ENCODE data around the gene RESP18. TPM values are rescaled to one million over a fixed set of nuclear protein-coding genes. Genes with fewer than 3 reads are reported as not detected.

Gene RESP18
- polyA plus RNA-seq, 1 of the 3 experiments (the other 2 are of a cell fraction) = not detected

DNA sequence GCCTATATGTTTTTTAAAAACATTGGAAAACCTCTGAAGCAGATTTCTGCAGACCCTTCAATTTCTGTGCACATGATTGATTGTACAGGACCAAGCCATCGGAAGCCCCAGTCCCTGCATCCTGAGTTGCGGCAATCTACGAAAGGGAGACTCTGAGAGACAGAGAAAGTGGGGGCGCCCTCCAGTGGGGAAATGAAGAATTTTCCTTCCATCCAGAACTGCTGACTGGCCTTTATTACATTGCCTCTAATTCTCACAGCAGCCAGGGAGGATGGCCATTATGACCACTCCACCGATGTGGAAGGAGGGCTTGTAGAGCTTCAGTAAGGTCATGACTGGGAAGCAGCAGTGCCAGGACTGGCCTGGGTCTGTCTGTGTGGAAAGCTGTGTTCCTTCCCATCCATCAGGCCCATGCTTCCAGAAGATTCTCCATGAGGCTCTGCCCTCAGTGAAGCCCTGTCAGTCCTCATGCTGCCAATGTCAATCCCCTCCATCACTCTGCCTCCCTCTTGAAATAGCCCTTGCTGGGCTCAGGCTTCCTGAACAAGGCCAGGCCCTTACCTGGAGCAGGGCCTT is 20.0 kb upstream of the RESP18 start:
- 21% methylated on average over 5 of the region's 5 CpGs for WGBS (ENCODE audit: low lambda C conversion rate)
- DNase-seq = peak; percentile 79
- no peaks in the 10 kb centered on the region for H3K4me1 ChIP-seq (ENCODE audit: control insufficient read depth in 1 of 2, insufficient read depth in 2 of 2, low read depth in 1 of 2, low read length in 1 of 2)
- peaks cover 8% of the 10 kb centered on the region for H3K27me3 ChIP-seq (ENCODE audit: insufficient read depth)
- no peaks in the 10 kb centered on the region for H3F3A ChIP-seq (replicated peaks; ENCODE audit: insufficient read depth)
- H3K9me2 ChIP-seq = no peaks in the 10 kb centered on the region
- no peak overlapping the region for H3K4me2 ChIP-seq
- H3K9ac ChIP-seq = no peak overlapping the region
- H3K36me3 ChIP-seq (replicated peaks in 1 of 2; ENCODE audit: control insufficient read depth in 1 of 2, insufficient read depth in 2 of 2, low read length in 1 of 2) = no peaks in the 10 kb centered on the region
- no peak overlapping the region for H3K27ac ChIP-seq (ENCODE audit: low read depth in 2 of 2, low read length in 1 of 2)
- H3K9me3 ChIP-seq = no peaks in the 10 kb centered on the region
- no peak overlapping the region for H3K4me3 ChIP-seq (ENCODE audit: low read depth in 2 of 2, low read length in 1 of 2)
- no peak overlapping the region for H2AFZ ChIP-seq (ENCODE audit: low read depth)
- ChIA-PET CTCF (interaction anchor here (0.7 to 4.5 kb wide), 25 partner anchors 8 to 494 kb away, joined by 3 to 20 read pairs (median 5); partner anchors contain the start of genes GLB1L, PTPRN and STK16), POLR2A (interaction anchor here (0.6 kb wide), 1 partner anchor 203 kb away, joined by 4 read pairs; no protein-coding TSS in a partner anchor)
- TF ChIP-seq, protein P1, sequence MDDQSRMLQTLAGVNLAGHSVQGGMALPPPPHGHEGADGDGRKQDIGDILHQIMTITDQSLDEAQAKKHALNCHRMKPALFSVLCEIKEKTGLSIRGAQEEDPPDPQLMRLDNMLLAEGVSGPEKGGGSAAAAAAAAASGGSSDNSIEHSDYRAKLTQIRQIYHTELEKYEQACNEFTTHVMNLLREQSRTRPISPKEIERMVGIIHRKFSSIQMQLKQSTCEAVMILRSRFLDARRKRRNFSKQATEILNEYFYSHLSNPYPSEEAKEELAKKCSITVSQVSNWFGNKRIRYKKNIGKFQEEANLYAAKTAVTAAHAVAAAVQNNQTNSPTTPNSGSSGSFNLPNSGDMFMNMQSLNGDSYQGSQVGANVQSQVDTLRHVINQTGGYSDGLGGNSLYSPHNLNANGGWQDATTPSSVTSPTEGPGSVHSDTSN (IDR thresholded peaks at IDR 0.05) = no peak
- peak; percentile 54 for TF ChIP-seq SMC3 (IDR thresholded peaks at IDR 0.05; ENCODE audit: low read depth, low read length)
- TF ChIP-seq FOXM1 (IDR thresholded peaks at IDR 0.05; ENCODE audit: low read depth) = no peak
- TF ChIP-seq SIN3A (IDR thresholded peaks at IDR 0.05; ENCODE audit: borderline replicate concordance, low read depth, low read length) = no peak
- TF ChIP-seq CTCF (IDR thresholded peaks at IDR 0.05) = peak; percentile 79
- TF ChIP-seq POLR2AphosphoS5 (IDR thresholded peaks at IDR 0.05; ENCODE audit: low read depth, low read length) = no peak
- TF ChIP-seq NFIC (IDR thresholded peaks at IDR 0.05; ENCODE audit: borderline replicate concordance) = no peak
- no peak for TF ChIP-seq GABPA (IDR thresholded peaks at IDR 0.05; ENCODE audit: low read depth)
- no peak for TF ChIP-seq TCF12 (IDR thresholded peaks at IDR 0.05)
- TF ChIP-seq RXRA (IDR thresholded peaks at IDR 0.05; ENCODE audit: borderline replicate concordance, low read depth) = no peak
- peak; percentile 67 for TF ChIP-seq RAD21 (IDR thresholded peaks at IDR 0.05; ENCODE audit: low read length)
- no peaks in the 10 kb centered on the region for H3K79me2 ChIP-seq (ENCODE audit: insufficient read depth)
- no peaks in the 10 kb centered on the region for H4K20me1 ChIP-seq (ENCODE audit: insufficient read depth)

GRCh38 chr2:219350710-219351221 is 18.2 kb upstream of the RESP18 start:
- peak; percentile 37; the same call in 1 of the 2 replicates for TF ChIP-seq FOSL2 (IDR thresholded peaks at IDR 0.05; ENCODE audit: borderline replicate concordance, low read depth)
- TF ChIP-seq, protein P2, sequence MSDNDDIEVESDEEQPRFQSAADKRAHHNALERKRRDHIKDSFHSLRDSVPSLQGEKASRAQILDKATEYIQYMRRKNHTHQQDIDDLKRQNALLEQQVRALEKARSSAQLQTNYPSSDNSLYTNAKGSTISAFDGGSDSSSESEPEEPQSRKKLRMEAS (IDR thresholded peaks at IDR 0.05; ENCODE audit: low read depth) = 0 out of 2 replicates have a peak, but pooled peaks have one; percentile 19
- TF ChIP-seq SMC3 (IDR thresholded peaks at IDR 0.05; ENCODE audit: low read depth, low read length) = no peak
- peak; percentile 61 for TF ChIP-seq TCF12 (IDR thresholded peaks at IDR 0.05)
- TF ChIP-seq ZBTB33 (IDR thresholded peaks at IDR 0.05; ENCODE audit: borderline replicate concordance, low read depth) = no peak
- ChIA-PET POLR2A (no interaction called here), CTCF (interaction anchor here (0.9 to 4.5 kb wide), 7 partner anchors 11 to 210 kb away, joined by 3 to 20 read pairs (median 11); no protein-coding TSS in a partner anchor)
- DNase-seq = no peak
- Histone ChIP-seq H3K9me3 (no peaks in the 10 kb centered on the region), H3K4me2 (no peak overlapping the region), H3K9ac (no peak overlapping the region), H3F3A (replicated peaks; ENCODE audit: insufficient read depth) (no peaks in the 10 kb centered on the region), H3K4me1 (ENCODE audit: control insufficient read depth in 1 of 2, insufficient read depth in 2 of 2, low read depth in 1 of 2, low read length in 1 of 2) (no peaks in the 10 kb centered on the region), H3K9me2 (no peaks in the 10 kb centered on the region), H3K36me3 (replicated peaks in 1 of 2; ENCODE audit: control insufficient read depth in 1 of 2, insufficient read depth in 2 of 2, low read length in 1 of 2) (no peaks in the 10 kb centered on the region), H3K79me2 (ENCODE audit: insufficient read depth) (no peaks in the 10 kb centered on the region), H2AFZ (ENCODE audit: low read depth) (no peak overlapping the region), H3K27me3 (ENCODE audit: insufficient read depth) (peaks cover 5% of the 10 kb centered on the region; the same call in 1 of the 2 replicates), H4K20me1 (ENCODE audit: insufficient read depth) (no peaks in the 10 kb centered on the region), H3K4me3 (ENCODE audit: low read depth in 2 of 2, low read length in 1 of 2) (no peak overlapping the region), H3K27ac (ENCODE audit: low read depth in 2 of 2, low read length in 1 of 2) (peak overlapping the region in 1 of 2 experiments; percentile 60; a peak in 2 of 4 replicates)
- WGBS (ENCODE audit: low lambda C conversion rate) = 32% methylated on average over 3 of the region's 4 CpGs

Data from SK-N-SH (cell line).